ENCODE results near the gene KCNH5.

Gene KCNH5

DNA sequence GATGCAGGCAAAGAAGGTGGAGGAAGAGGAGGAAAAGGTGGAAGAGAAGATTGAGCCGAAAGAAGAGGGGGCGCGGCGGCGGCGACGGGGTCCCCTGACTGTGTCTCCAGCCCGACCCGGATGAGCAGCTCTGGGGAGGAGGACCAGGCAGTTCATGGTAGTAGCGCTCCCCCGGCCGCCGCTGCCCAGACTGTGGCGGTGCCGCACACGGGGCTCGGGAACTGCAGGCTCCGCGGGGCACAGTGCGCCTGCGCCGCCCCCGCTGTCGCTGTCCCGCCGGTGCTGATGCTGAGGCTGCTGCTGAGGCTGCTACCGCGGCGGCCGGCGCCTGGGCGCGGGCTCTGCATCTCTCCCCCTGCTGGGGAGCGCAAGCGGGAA lies at the start of gene KCNH5:
TSS of gene KCNH5 (minus strand) at position 225 of the 378 bp plus-strand sequence. CDS start 272 bp downstream, outside the sequence.
- no peak for DNase-seq (ENCODE audit: low read depth in 1 of 2, low spot score in 1 of 2)

DNA sequence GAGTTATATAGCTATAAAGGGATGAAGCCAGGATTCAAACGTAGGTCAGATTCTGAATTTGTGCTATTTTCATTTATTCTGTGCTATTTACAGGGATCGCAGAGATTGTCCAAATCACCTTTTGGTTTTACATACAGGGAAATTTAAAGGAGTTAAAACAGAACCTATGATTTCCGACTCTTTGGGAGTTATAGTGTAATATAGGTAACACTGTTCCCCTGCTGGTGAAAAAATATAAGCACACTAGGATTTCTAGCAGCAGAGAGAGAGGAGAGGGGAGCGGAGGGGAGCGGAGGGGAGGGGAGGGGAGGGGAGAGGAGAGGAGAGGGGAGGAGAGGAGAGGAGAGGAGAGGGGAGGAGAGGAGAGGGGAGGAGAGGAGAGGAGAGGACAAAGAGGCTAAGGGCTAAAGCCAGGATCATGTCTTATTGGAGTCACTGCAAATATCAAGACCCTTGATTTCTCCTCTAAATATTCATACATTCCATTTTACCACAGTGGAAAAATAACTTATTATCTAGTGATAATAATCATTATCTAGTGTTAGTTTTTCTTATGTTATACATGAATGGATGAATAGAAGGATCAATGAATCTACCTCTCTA lies 46.2 kb upstream of the KCNH5 start:
- no peak for DNase-seq (ENCODE audit: low read depth in 1 of 2, low spot score in 1 of 2)

DNA sequence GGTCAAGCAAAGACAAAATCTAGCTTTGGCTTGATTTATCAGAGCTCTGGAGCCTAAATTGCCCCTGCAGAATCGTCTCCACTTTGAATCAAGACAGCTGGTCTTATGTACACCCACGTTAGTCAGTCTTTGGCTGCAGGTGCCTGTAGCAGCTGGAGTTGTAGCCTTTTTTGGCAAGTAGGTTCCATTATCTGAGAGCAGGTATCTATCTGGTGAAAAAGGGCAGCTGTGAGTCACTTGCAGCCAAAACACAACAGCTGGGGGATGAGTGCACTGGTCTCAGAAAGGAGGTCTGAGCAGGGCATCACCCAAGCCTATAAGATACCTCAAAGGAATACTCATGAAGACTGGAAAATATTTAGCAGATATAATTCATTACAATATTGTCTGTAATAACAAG lies 43.6 kb upstream of the KCNH5 start:
- DNase-seq (ENCODE audit: low read depth in 1 of 2, low spot score in 1 of 2), result no peak

DNA sequence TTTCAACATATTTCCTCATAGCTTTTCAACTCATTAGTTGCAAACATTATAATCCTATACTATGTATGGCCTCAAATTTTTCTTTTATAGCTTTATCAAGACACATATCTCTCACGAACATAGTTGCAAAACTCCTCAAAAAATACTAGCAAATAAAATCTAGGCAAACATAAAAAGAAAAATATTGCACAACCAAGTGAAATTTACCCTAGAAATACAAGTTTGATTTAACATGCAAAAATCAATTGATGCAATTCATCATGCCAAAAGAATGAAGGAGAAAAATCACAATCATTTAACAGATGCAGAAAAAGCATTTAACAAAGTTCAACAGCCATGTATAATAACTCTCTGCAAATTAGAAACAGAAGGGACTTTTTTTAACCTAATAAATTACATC lies 33.3 kb upstream of the KCNH5 start:
- no peak for DNase-seq (ENCODE audit: low read depth in 1 of 2, low spot score in 1 of 2)

DNA sequence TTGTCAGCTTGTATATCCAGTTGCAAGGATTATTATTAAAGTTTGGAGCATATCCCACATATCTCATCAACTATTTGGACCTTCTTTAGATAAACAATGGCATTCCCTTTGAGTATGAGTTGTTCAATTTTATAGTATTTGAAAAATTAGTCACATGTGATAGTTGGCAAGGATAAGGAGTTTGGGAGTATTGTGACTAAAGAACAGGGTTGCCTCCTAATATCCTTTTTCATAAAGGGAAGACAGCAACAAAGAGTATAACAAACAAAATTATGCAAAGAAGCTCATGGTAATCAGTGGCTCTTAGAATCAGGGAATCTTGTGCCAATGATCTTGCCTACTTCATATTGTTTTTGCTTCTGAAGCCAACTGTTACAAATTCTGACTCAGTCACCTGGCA lies 31.2 kb upstream of the KCNH5 start:
- DNase-seq (ENCODE audit: low read depth in 1 of 2, low spot score in 1 of 2), result no peak

- DNase-seq (ENCODE audit: low read depth in 1 of 2, low spot score in 1 of 2), result no peak
These were observed 10.4 kb upstream of the KCNH5 start for GRCh38 chr14:63055631-63056030.

DNA sequence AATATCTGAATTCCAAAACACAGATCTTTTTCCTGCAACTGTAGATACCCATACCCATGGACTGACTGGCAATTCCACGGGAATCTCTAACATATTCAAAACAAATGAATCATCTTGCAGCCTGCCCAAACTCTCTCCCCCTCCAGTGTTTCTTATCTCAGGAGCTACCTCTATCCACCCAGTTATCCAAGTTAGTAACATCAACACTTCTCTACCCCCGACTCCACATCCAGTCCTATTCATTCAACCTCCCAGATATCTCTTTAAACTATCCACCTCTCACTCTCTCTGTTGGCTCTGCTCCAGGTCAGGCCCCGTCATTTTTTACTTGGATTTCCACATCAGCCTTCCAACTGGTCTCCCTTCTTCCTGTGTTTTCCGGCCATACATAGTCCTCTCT lies 6.7 kb upstream of the KCNH5 start:
- no peak for DNase-seq (ENCODE audit: low read depth in 1 of 2, low spot score in 1 of 2)

DNA sequence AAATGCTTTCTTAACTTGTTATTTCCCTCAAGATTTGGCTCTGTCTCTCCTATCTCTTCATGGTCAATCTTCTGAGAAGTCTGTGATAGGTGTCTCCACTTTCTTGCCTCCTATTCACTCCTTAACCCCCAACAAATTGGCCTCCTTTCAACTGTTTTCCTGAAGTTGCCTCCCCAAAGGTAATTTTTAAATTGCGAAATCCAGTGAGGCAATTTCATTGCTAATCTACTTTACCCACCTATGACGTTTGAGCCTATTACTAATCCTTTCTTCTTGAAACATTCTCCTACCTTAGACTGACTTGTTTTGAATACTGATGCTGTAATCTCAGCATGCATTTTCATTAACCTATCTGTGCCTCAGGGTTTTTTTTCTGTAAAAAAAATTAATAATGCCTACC lies 6.0 kb upstream of the KCNH5 start:
- DNase-seq (ENCODE audit: low read depth in 1 of 2, low spot score in 1 of 2), result no peak

- no peak for DNase-seq (ENCODE audit: low read depth in 1 of 2, low spot score in 1 of 2)
These were observed 5.4 kb upstream of the KCNH5 start for GRCh38 chr14:63050694-63051093.

- no peak for DNase-seq (ENCODE audit: low read depth in 1 of 2, low spot score in 1 of 2)
These were observed 1.3 kb upstream of the KCNH5 start for GRCh38 chr14:63046339-63047268.

DNA sequence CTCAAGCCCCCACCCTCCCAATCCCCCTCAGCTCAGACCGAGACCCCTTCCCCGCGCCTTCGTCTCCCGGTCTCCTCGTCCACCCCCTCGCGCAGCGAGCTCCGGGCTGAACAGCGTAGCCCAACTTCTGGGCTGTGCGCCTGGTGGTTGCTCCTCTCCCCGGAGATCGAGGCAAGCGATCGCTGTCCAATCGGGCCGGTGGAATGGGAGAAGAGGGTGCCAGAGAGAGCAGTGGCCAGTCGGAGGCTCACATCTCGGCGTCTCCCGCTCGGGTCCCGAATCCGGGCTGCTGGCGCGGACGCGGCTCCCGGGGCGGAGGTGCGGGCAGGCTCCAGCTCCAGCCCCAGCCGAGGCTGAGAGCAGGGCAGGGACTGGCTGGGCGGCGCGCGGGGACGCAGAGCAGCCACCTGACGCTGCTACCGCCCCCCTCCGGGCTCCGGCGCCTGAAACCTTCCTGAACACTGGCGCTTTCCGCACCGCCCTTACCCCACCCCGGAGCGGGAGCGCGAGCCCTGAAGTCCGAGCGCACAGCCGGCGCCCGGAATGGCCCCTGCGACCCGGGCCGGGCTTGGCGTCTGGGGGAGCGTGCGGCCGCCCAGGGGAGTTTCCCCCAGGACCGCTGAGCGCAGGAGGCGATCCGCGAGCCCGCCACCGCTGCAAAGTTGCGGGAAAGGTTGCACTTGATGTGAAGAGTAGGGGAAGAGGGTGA lies 508 bp upstream of the KCNH5 start:
- no peak for DNase-seq (ENCODE audit: low read depth in 1 of 2, low spot score in 1 of 2)

- no peak for DNase-seq (ENCODE audit: low read depth in 1 of 2, low spot score in 1 of 2)
These were observed 5.4 kb downstream of the KCNH5 start for GRCh38 chr14:63039866-63040265.

- DNase-seq (ENCODE audit: low read depth in 1 of 2, low spot score in 1 of 2), result no peak
These were observed 12.6 kb downstream of the KCNH5 start for GRCh38 chr14:63032641-63033040.

DNA sequence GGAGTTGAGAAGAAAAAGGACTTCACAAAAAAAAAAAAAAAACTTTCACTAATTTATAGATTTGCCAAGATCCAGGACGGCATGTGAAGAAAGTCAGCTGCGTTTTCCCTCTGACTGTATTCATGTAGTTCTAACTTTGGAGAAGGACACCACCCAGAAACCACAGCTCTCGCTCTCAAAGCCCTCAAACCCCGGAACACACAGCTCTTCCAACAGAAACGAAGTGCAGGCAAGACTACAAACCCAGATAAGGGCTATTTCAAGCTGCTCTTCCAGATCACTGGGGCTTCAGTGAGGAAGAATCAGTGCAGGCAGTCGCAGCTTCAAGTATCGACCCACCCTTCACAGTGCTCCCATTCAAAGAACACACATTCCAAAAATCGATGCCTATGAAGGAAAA lies 13.2 kb downstream of the KCNH5 start:
- DNase-seq (ENCODE audit: low read depth in 1 of 2, low spot score in 1 of 2), result no peak

DNA sequence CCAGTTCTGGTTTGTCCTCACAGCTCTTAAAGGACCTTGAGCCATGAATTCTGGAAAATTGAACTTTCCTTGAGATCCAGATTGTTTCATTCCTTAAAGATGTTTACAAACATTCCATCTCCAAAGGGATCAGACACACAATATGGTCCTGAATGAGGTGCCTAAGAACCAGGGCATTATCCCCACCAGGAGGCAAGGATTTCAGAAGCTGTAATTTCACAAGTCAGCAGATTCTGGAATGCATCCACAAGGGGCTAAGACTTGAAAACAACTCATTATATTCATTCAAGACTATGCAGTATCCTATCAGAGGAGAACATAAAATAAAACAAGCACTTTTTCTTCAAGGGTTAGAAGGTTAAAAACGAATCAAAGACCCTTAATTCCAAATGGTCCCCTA lies 15.1 kb downstream of the KCNH5 start:
- DNase-seq (ENCODE audit: low read depth in 1 of 2, low spot score in 1 of 2), result no peak

GRCh38 chr14:63027719-63028118 lies 17.5 kb downstream of the KCNH5 start:
- no peak for DNase-seq (ENCODE audit: low read depth in 1 of 2, low spot score in 1 of 2)

- no peak for DNase-seq (ENCODE audit: low read depth in 1 of 2, low spot score in 1 of 2)
These were observed 18.8 kb downstream of the KCNH5 start for GRCh38 chr14:63026491-63026890.

- no peak for DNase-seq (ENCODE audit: low read depth in 1 of 2, low spot score in 1 of 2)
These were observed 30.6 kb downstream of the KCNH5 start for GRCh38 chr14:63014621-63015020.

DNA sequence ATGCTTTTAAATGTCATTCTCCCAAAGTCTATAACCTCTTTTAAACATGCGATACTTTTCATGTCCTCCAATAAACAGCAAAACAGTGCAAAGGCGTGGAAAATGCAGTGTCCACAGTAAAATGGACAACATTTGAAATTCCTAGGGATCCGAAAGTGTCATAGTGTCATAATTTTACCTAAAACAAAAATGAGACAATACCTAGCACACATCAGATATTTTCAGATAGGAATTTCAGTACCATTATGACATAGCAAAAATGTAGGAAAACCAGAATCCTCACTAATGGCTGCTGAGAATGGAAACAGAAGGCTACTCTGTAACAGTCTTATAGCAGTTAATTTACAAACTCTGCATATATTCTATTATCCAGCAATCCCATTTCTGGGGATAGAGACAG lies 33.1 kb downstream of the KCNH5 start:
- DNase-seq (ENCODE audit: low read depth in 1 of 2, low spot score in 1 of 2), result no peak

DNA sequence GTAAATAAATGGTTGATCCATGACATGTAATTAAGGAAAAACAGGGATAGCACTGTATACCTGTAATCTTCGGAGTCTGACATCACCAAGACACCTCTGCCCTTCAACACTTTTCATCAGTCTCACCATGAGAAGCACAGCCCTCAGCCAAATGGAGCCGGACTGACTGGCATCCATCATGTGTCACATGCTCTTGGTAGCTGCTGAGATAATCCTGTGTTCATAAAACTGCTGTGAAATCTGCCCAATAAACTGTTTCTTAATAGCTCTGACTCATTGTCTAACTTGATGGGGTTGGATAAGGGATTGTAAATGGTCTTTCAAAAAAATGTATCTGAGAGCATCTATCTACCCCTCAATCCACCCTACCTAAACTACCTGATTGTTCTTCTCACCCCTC lies 33.6 kb downstream of the KCNH5 start:
- DNase-seq (ENCODE audit: low read depth in 1 of 2, low spot score in 1 of 2), result no peak

DNA sequence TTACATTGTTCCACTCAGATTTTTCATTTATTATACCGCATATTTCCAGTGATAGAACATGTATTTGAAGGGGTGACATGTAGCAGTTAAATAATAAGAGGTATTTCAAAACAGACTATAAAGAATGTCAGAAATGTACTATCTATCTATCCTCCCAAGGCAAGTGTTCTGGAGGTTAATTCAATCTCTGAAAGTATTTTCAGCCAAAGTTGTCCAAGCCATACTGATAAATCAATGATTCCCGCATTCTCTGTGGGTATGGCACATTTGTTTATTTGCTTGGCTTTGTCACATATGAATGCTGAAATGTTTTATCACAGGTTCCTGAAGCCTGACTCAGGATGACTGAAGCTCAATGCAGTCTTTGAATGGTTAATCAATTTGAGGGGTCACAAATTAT lies 35.8 kb downstream of the KCNH5 start:
- no peak for DNase-seq (ENCODE audit: low read depth in 1 of 2, low spot score in 1 of 2)

DNA sequence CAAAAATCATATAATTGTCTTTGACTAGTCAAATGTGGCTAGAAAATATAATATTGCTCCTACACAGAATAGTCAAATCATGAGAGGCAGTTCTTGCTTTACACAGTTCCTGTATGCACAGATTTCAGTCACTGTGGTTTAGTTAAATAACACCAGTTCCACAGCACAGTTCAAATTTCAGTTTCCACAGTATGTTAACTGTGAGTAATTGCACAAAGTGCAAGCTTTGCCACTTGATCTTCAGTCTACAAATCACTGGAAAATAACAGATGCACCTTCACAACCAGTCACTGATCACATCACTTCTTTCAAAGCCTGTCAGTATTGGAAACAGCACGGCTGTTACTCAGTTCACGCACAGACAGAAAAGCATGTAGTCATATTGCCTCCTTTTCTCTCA lies 38.7 kb downstream of the KCNH5 start:
- DNase-seq (ENCODE audit: low read depth in 1 of 2, low spot score in 1 of 2), result no peak

Data from activated CD4-positive, alpha-beta T cell treated with anti-CD3 and anti-CD28 coated beads, Interleukin-2, amount 50 U/mL, for 24 hours (primary cell).